GM19043 (cell line): Measurements from ENCODE around the gene TBC1D9.
A peak's percentile ranks its signal among the peaks of the same experiment; 100 is the strongest.
"Not testable (repeated sequence)": the region's sequence is repeated elsewhere in the genome, so short reads cannot be mapped to it uniquely, and the experiment has no call there.

Source experiments
- ATAC-seq: cut with Tn5 transposase; IDR thresholded peaks from one replicate; pipeline ENCODE4 v1.9.1; 2021; ENCODE audit warnings: low read depth; ENCODE audit not compliant: unreplicated experiment

The TBC1D9 gene

DNA sequence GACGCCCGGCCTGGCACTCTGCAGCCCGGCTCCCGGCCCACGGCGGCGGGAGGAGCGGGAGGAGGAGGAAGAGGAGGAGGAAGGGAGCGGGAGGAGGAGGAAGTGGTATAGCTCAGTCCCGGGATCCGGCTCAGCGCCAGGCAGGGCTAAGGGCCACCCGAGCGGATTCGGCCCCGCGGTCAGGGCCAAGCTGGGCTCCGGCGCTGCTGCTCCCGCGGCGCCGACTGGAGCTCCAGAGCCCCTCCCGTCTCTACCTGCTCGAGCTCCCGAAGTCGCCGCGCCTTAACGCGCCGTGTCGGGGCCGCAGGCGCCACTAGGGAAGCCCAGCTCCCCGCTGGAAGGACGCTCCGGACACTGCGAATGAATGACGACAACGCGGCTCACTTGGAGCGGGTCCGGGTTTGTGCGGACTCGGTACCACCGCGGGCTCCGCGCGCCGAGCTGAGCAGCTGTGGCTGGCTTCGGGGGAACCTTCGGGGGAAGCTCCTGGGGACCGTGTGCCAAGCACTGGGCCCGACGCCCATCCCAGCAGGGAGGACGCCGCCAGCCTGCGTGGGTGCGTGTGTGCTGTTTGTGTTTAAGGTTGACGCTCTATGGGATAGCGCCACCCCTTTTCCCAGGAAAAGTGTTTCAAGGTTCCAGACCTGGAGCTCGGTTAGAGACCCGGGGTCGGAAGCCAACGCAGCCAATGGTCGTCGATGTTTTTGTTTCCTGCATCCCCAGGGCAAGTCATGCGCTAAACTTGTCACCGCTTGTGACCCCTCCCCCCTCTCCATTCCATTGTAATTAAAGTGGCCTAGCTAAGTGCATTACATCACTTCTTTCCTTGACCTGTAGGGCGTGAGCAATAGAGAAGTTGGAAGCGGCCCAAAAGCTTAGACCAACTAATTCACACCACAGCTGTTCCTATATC, at the start of gene TBC1D9:
Gene TBC1D9, minus strand, starts transcription at position 67 of the 913 bp plus-strand sequence. CDS start 340 bp downstream, outside the sequence.
- ATAC-seq, result peak; percentile 36

DNA sequence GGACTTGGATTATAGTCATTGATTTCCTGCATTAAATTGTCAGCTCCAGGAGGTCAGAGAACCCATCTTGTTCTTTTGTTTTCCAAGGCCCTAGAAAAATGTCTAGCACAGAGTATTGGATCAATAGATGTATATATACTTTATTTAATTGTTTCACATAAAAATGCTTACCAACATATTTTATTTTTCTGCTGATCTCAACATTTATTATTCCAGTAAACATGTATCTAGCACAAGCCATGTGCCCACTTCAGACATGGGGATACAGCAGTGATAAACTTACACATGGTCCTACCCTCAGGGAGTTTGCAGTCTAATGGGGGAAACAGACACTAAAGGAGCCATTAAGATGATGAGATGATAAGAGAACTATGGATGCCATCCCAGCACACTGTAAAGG, 49.1 kb upstream of the TBC1D9 start:
- ATAC-seq, result no peak

GRCh38 chr4:140802591-140802990, 46.4 kb upstream of the TBC1D9 start:
- no peak for ATAC-seq

- no peak for ATAC-seq
Measured at GRCh38 chr4:140800666-140801065, 44.5 kb upstream of the TBC1D9 start.

GRCh38 chr4:140799686-140800225, 43.6 kb upstream of the TBC1D9 start:
- no peak for ATAC-seq

- no peak for ATAC-seq
Measured at GRCh38 chr4:140793291-140793690, 37.1 kb upstream of the TBC1D9 start.

DNA sequence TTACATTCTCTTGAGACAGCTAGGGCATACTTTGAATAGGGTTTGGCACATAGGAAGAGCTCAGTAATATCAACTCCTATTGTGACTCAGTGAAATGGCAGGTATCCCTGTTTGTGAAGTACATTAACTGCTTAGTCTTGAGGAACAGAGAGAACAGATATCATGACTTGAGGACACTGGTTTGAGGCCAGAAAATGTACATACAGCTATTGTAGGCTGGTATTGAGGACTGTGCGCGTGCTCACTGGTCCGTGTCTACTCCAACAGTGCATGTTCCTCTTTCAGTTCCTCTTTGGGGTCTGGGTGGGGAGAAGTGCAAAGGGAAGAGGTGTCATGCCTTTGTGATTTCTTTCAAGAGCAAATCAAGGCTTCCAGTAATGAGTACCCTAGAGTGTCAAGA, 34.6 kb upstream of the TBC1D9 start:
- peak; percentile 90 for ATAC-seq

DNA sequence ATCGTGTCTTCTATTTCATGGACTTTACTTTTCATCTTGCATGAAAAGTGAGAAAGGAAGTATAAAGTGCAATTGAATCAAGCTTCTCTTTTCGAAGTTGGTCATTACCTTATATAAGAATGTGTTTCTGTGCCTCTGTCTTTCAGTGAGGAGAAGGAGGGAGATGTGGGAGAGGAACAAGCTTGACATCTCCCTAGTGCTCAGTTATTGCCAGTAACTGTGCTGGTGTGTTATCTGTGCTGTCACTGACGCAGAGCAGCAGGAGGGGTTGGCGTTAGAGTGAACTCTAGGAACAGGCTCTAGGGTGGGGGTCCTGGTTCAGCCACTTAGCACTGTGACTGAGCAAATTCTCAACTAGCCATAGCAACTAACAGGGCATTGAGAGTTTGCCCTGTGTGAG, 34.0 kb upstream of the TBC1D9 start:
- ATAC-seq, result no peak

DNA sequence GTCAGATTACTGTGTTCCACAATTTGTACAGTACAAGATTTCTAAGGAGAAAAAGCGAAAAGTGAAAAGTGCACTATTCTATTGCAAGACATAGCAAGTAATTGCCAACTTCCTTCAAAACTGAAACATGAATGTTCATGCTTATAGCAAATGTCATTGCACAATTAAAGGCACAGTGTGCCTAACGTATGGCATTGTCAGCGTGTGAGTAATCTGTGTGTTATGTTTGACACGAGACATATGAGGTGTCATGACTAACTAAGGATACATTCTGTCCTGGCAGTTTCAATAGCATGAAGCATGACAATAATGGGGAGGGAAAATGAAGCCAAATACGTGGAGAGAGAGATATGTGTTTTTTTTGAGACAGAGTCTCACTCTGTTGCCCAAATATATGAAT, 33.6 kb upstream of the TBC1D9 start:
- ATAC-seq, result no peak

DNA sequence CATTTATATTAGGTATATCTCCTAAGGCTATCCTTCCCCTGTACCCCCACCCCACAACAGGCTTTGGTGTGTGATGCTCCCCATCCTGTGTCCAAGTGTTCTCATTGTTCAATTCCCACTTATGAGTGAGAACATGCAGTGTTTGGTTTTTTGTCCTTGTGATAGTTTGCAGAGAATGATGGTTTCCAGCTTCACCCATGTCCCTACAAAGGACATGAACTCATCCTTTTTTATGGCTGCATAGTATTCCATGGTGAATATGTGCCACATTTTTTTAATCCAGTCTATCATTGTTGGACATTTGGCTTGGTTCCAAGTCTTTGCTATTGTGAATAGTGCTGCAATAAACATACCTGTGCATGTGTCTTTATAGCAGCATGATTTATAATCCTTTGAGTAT, 26.6 kb upstream of the TBC1D9 start:
- ATAC-seq, result not testable (repeated sequence)

DNA sequence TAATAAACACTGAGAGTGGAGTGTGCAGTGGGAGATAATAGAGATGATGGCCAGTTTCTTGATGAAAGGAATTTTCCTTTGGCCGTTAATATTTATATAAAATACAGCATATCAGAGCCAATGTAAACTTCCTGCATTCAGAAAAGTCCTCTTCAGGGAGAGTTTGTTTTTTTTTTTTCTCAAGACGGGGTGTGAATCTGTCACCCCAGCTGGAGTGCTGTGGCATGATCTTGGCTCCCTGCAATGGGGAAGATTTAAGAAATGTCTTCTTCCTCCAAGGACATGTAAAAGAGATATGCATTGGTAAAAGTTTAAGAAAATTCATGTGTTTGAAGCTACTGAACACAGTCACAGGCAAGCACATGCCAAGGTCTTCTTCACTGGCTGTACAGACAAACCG, 25.4 kb upstream of the TBC1D9 start:
- ATAC-seq, result no peak

DNA sequence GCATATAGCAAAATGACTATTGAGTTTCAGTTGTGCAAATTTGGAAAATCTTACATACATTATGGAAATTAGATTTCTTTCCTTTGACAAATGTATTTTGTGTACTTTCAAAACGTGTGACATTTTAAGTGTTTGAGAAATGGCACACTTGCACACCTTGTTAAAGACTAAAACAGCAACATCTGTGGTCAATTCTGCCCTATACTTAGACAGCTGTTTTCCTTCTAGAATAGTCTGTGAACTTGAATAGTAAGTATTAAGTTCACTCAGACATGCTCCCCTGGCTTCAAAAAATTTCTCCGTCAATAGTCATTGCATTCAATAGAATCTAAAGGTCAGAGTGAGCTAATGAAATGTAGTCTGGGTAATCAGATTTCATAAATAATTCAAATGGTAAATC, 21.7 kb upstream of the TBC1D9 start:
- ATAC-seq, result peak; percentile 76

DNA sequence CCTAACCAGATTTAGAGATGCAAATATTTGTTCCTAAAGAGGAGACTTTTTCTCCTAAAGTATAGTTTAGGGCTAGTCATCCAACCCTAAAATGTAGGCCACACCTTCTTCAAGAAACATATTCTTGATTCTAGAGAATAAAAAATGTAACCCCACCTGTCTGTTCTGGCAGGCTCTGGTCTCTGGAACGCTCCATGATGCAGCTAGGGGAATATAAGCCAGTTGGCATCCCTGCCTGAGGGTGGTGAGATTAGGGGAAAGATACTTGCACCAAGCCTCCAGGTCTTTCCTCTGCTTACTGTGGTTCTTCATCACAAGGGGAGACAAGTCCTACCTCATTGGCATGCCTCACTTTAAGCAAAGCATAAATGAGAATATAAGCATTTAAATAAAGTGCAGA, 21.2 kb upstream of the TBC1D9 start:
- no peak for ATAC-seq

DNA sequence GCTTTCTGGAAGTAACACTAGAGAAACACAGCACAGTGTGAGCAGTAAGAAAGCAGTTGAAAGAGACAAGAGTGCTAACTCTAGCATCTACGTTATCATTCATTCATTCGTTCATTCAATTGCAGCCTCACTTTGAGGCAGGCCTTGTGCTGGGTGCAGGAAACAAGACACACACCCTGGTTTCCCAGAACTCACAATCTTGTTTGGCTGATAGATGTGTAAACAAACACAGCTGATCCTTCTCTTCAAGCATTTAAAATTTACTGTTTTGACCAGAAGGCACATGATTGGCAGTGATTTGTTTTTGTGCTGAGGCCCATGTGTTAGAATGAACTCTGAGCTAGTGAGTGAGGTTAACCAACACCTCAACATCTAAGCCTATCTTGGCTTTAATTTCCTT, 20.4 kb upstream of the TBC1D9 start:
- no peak for ATAC-seq

DNA sequence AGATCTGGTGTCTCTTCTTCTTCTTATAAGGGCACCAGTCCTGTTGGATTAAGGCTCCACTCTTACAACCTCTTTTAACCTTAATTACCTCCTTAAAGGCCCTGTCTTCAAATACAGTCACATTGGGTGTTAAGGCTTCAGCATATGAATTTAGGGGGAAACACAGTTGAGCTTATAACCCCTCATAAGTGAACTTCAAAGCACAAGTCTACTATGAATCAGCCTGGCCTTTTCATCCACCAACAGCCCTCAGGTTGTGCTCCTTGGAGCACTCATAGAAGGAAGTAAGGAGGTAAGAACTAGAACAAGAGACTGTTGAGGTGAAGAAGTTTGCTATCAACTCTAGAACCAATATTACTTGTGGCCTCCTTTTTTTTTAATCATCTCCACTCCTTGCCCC, 18.8 kb upstream of the TBC1D9 start:
- no peak for ATAC-seq

DNA sequence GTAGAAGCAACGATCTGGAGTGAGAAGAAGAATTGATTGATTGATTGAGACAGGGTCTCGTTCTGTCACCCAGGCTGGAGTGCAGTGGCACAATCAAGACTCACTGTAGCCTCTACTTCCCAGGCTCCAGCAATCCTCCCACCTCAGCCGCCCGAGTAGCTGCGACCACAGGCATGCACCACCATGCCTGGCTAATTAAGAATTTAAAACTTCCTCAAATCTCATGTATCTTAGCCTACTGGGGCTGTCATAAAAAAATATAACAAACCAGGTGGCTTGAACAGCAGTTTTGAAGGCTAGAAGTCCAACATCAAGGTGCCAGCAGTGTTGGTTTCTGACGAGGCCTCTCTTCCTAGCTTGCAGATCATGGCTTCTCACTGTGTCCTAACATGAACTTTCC, 18.3 kb upstream of the TBC1D9 start:
- ATAC-seq, result no peak

DNA sequence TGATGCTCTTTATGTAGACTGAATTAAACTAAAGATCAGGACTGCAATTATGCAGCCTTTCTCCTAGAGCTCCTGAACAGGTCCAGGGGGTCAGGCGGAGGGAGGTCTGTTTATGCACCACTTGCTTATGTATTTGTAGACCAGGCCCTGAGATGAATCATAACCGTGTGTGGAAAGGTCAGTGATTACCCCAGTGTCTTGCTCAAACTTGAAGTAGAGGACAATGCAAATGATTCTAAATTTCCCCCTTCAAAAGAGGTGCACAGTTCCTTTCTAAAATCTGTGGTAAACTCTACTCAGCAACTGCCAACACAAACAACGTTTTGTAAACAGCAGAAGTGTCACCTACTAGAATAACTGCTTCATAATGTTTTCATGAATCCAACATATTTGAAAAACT, 13.0 kb upstream of the TBC1D9 start:
- peak; percentile 59 for ATAC-seq

DNA sequence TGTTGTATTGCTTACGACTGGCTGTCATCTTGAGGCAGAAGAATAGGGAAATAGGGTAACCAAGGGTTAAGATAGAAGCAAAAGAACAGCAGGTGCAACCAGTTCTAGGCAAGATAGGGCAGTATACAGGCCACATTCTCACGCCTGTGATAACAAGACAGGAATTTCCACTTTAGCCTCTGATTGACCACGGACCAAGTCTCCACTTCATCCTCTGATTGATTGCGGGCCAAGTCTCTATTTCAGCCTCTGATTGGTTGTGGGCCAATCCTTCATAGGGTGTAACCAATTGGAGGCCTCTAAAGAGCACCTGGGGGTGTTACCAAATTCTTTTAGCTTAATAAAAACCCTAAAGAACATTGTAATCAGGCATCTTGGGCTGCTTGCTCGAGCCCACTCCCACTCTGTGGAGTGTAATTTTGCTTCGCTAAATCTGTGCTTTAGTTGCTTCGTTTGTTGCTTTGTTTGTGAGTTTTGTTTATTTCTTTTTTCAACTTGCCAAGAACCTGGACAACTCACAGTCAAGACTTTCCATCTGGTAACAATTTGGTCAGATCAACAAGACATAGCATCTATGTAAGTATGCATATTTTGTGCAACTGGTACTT, 8.7 kb upstream of the TBC1D9 start:
- ATAC-seq, result no peak

DNA sequence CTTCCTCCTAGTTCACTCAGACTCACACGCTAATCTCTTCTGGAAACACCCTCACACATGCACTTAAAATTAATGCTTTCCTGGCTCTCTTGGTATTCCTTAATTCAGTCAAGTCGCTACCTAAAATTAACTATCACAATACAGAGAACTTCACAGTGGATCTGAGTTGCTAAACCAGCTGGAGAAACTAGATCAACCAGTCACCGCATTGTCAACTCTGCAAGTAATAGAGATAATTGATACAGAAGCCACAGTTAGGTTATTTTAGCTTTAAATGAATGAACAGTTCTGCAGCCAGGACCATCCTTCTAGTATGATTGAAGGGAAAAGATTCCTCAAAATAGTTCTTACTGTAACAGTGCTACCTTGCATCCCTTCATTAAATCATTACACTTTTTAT, 6.0 kb upstream of the TBC1D9 start:
- no peak for ATAC-seq

DNA sequence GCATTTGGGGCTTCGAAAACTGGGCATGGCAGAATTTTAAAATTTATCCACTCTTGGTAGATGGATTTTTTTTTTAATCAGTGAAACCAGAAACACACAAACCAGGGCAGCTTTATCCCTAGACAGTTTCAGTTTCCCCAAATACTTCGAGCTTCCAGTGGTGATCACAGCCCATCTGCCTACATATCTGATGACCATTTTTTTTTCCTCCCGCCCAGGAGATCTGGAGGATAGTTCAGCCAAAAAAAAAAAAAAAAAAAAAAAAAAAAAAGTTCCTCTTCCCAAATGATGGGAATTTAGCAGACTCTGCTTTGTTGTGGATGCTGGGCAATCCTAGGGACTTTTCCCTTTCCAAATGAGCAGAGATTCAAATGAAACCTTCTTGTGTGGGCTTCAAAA, 1.0 kb upstream of the TBC1D9 start:
- no peak for ATAC-seq

GRCh38 chr4:140755774-140756318, 339 bp downstream of the TBC1D9 start:
- ATAC-seq, result peak; percentile 40
